DND-41 (cell line): ENCODE results near the gene NOS1.

ENCODE experiments used
- ATAC-seq: fragments of 200-7000 bp; cut with Tn5 transposase; 3 replicates; pipeline ENCODE4 v1.9.1; 2021; ENCODE audit warnings: low read depth; ENCODE audit not compliant: insufficient read depth
- DNase-seq: peaks from one replicate; pipeline ENCODE4 v3.0.0-alpha.2; 2020
- H2AFZ ChIP-seq: 2 replicates; pipeline ENCODE4 v1.6.0; 2012; ENCODE audit warnings: low read depth, low read length
- H3K27ac ChIP-seq: 2 replicates; pipeline ENCODE4 v1.5.1; 2012; ENCODE audit warnings: low read length, inconsistent platforms
- H3K27me3 ChIP-seq: fragments of 200-600 bp; sonication (generic); 2 replicates; pipeline ENCODE4 v1.6.0; 2012; ENCODE audit warnings: low read length, mild to moderate bottlenecking, inconsistent platforms; ENCODE audit not compliant: insufficient read depth, poor library complexity
- H3K36me3 ChIP-seq: 2 replicates; pipeline ENCODE4 v1.5.1; 2012; ENCODE audit warnings: low read length, inconsistent platforms; ENCODE audit not compliant: insufficient read depth
- H3K4me1 ChIP-seq: 2 replicates; pipeline ENCODE4 v1.5.1; 2012; ENCODE audit warnings: mild to moderate bottlenecking, low read length; ENCODE audit not compliant: insufficient read depth
- H3K4me2 ChIP-seq: 2 replicates; pipeline ENCODE4 v1.6.0; 2012; ENCODE audit warnings: mild to moderate bottlenecking, moderate library complexity, low read length, inconsistent platforms; ENCODE audit not compliant: insufficient read depth
- H3K4me3 ChIP-seq, 2 experiments: fragments of 200-600 bp in 1 of 2; shearing (Covaris generic) in 1 of 2; 2 replicates each; pipeline ENCODE4 v1.5.1; 2012 to 2016; ENCODE audit warnings: inconsistent platforms in 2 of 2, low read length in 2 of 2, mild to moderate bottlenecking in 2 of 2, low read depth in 1 of 2, moderate library complexity in 1 of 2
- H3K79me2 ChIP-seq: 2 replicates; pipeline ENCODE4 v1.6.0; 2012; ENCODE audit warnings: low read length, inconsistent platforms; ENCODE audit not compliant: insufficient read depth
- H3K9ac ChIP-seq: 2 replicates; pipeline ENCODE4 v1.6.0; 2012; ENCODE audit warnings: low read depth, mild to moderate bottlenecking, inconsistent platforms, low read length, moderate library complexity
- H3K9me3 ChIP-seq: 2 replicates; pipeline ENCODE4 v1.5.1; 2012; ENCODE audit warnings: low read length, moderate library complexity, mild to moderate bottlenecking, inconsistent platforms; ENCODE audit not compliant: insufficient read depth, severe bottlenecking
- H4K20me1 ChIP-seq: 2 replicates; pipeline ENCODE4 v1.6.0; 2012; ENCODE audit warnings: low read length; ENCODE audit not compliant: insufficient read depth
- CTCF ChIP-seq: IDR thresholded peaks from 2 replicates; pipeline ENCODE4 v1.5.1; 2012; ENCODE audit warnings: borderline replicate concordance, low read length, moderate library complexity, mild to moderate bottlenecking; ENCODE audit not compliant: poor library complexity, severe bottlenecking; ENCODE audit errors: extremely low read depth
- EZH2 ChIP-seq: IDR thresholded peaks from 3 replicates; pipeline ENCODE4 v1.6.1; 2012; ENCODE audit warnings: borderline replicate concordance, low read depth, mild to moderate bottlenecking, moderate library complexity, low read length, inconsistent platforms; ENCODE audit not compliant: severe bottlenecking

The NOS1 gene

GRCh38 chr12:117234441-117234840 lies 127.0 kb downstream of the NOS1 start:
- no peaks in the 10 kb centered on the region for H3K4me1 ChIP-seq
- TF ChIP-seq EZH2 (no peak), CTCF (no peak)
- H3K36me3 ChIP-seq, result no peaks in the 10 kb centered on the region
- no peaks in the 10 kb centered on the region for H3K79me2 ChIP-seq
- DNase-seq, result no peak
- H3K27ac ChIP-seq, result no peak overlapping the region
- no peak overlapping the region for H2AFZ ChIP-seq
- no peak for ATAC-seq
- H3K9ac ChIP-seq, result no peak overlapping the region
- H3K27me3 ChIP-seq, result peaks cover 22% of the 10 kb centered on the region
- no peak overlapping the region for H3K4me3 ChIP-seq
- H4K20me1 ChIP-seq, result no peaks in the 10 kb centered on the region
- H3K9me3 ChIP-seq, result no peaks in the 10 kb centered on the region
- H3K4me2 ChIP-seq, result no peak overlapping the region

GRCh38 chr12:117231750-117232149 lies 129.7 kb downstream of the NOS1 start:
- Histone ChIP-seq H3K4me1 (no peaks in the 10 kb centered on the region), H3K79me2 (no peaks in the 10 kb centered on the region), H2AFZ (no peak overlapping the region), H3K9ac (no peak overlapping the region), H3K9me3 (no peaks in the 10 kb centered on the region), H3K4me3 (no peak overlapping the region), H3K27me3 (peaks cover 6% of the 10 kb centered on the region), H3K4me2 (no peak overlapping the region), H3K36me3 (no peaks in the 10 kb centered on the region), H3K27ac (no peak overlapping the region), H4K20me1 (no peaks in the 10 kb centered on the region)
- DNase-seq, result peak; percentile 12
- TF ChIP-seq EZH2, result no peak
- TF ChIP-seq CTCF, result peak; percentile 36
- ATAC-seq, result no peak

- Histone ChIP-seq H4K20me1 (no peaks in the 10 kb centered on the region), H3K9ac (no peak overlapping the region), H3K4me2 (no peak overlapping the region), H2AFZ (no peak overlapping the region), H3K79me2 (no peaks in the 10 kb centered on the region), H3K27me3 (no peaks in the 10 kb centered on the region), H3K27ac (no peak overlapping the region), H3K4me1 (no peaks in the 10 kb centered on the region), H3K36me3 (no peaks in the 10 kb centered on the region), H3K4me3 (no peak overlapping the region), H3K9me3 (no peaks in the 10 kb centered on the region)
- no peak for DNase-seq
- no peak for ATAC-seq
- TF ChIP-seq EZH2 (no peak), CTCF (no peak)
Measured at GRCh38 chr12:117228239-117228638, 133.2 kb downstream of the NOS1 start.
